ENCODE results near the gene PREPL. TPM values are rescaled to one million over a fixed set of nuclear protein-coding genes. Genes with fewer than 3 reads are reported as not detected.

The PREPL gene
- total and polyA plus RNA-seq, 2 donors (not counting 1 experiment from before 2014, with no cell fraction given), result 5.5 to 34.0 TPM

- intact Hi-C loops (cut with micrococcal nuclease), result no loop called here
- Histone ChIP-seq H3K9me3 (ENCODE audit: control extremely low read depth in 1 of 3, control insufficient read depth in 2 of 3, insufficient read depth in 1 of 3, low read length in 2 of 3) (no peaks in the 10 kb centered on the region), H3K27me3 (replicated peaks in 1 of 4; ENCODE audit: control extremely low read depth in 1 of 4, control insufficient read depth in 3 of 4, insufficient read depth in 4 of 4, low read length in 3 of 4) (no peaks in the 10 kb centered on the region), H2AFZ (ENCODE audit: insufficient read depth, low read depth, low read length, poor library complexity, severe bottlenecking) (no peak overlapping the region), H3K36me3 (replicated peaks in 1 of 2; ENCODE audit: control extremely low read depth in 1 of 2, control insufficient read depth in 1 of 2, extremely low read depth in 1 of 2, insufficient read depth in 2 of 2, low read length in 1 of 2) (no peaks in the 10 kb centered on the region), H4K20me1 (ENCODE audit: control insufficient read depth, insufficient read depth, low read length, poor library complexity, severe bottlenecking) (peaks cover 15% of the 10 kb centered on the region), H3K27ac (ENCODE audit: low read length in 2 of 2) (no peak overlapping the region), H3K79me2 (ENCODE audit: control insufficient read depth, insufficient read depth, low read length) (peaks cover 30% of the 10 kb centered on the region), H3K4me2 (replicated peaks; ENCODE audit: low read depth, low read length, poor library complexity, severe bottlenecking) (no peak overlapping the region), H3K4me3 (ENCODE audit: control extremely low read depth in 1 of 5, extremely low read depth in 1 of 5, insufficient read depth in 1 of 5, low read depth in 2 of 5, low read length in 4 of 5) (no peak overlapping the region), H3K4me1 (ENCODE audit: control insufficient read depth in 2 of 2, insufficient read depth in 2 of 2, low read length in 2 of 2) (no peaks in the 10 kb centered on the region), H3K9ac (ENCODE audit: low read length) (no peak overlapping the region)
- Mint-ChIP-seq H3K4me3 (no peak overlapping the region), H3K27me3 (no peaks in the 10 kb centered on the region), H3K9me3 (ENCODE audit: insufficient read depth) (no peaks in the 10 kb centered on the region), H3K4me1 (peaks cover 7% of the 10 kb centered on the region), H3K27ac (no peak overlapping the region)
- 100% methylated on average over 1 of the region's 2 CpGs for WGBS (ENCODE audit: insufficient coverage)
- ChIA-PET CTCF (interaction anchor here (1.2 to 1.5 kb wide), 2 partner anchors 10 to 13 kb away, joined by 3 read pairs; partner anchors contain the start of genes CAMKMT and PREPL), POLR2A (no interaction called here)
- TF ChIP-seq EZH2 (IDR thresholded peaks at IDR 0.05; ENCODE audit: borderline replicate concordance, insufficient read depth, low read depth, low read length, poor library complexity, severe bottlenecking) (no peak), CTCF (IDR thresholded peaks at IDR 0.05) (no peak)
- DNase-seq (no peak), ATAC-seq (ENCODE audit: low read depth) (no peak)
Measured at GRCh38 chr2:44351676-44352075, 9.6 kb downstream of the PREPL start.

GRCh38 chr2:44351088-44351487, 10.2 kb downstream of the PREPL start:
- TF ChIP-seq EZH2 (IDR thresholded peaks at IDR 0.05; ENCODE audit: borderline replicate concordance, insufficient read depth, low read depth, low read length, poor library complexity, severe bottlenecking), result no peak
- no peak for TF ChIP-seq CTCF (IDR thresholded peaks at IDR 0.05)
- Mint-ChIP-seq H3K4me1 (peaks cover 7% of the 10 kb centered on the region), H3K27me3 (no peaks in the 10 kb centered on the region), H3K27ac (no peak overlapping the region), H3K4me3 (no peak overlapping the region), H3K9me3 (ENCODE audit: insufficient read depth) (no peaks in the 10 kb centered on the region)
- DNase-seq, result no peak
- POLR2A ChIA-PET, result no interaction called here
- H2AFZ ChIP-seq (ENCODE audit: insufficient read depth, low read depth, low read length, poor library complexity, severe bottlenecking), result no peak overlapping the region
- no peak overlapping the region for H3K27ac ChIP-seq (ENCODE audit: low read length in 2 of 2)
- H4K20me1 ChIP-seq (ENCODE audit: control insufficient read depth, insufficient read depth, low read length, poor library complexity, severe bottlenecking), result peaks cover 15% of the 10 kb centered on the region
- CTCF ChIA-PET, result interaction anchor here (1.2 to 1.5 kb wide), 2 partner anchors 10 to 12 kb away, joined by 3 read pairs; partner anchors contain the start of genes CAMKMT and PREPL
- H3K4me2 ChIP-seq (replicated peaks; ENCODE audit: low read depth, low read length, poor library complexity, severe bottlenecking), result no peak overlapping the region
- H3K27me3 ChIP-seq (replicated peaks in 1 of 4; ENCODE audit: control extremely low read depth in 1 of 4, control insufficient read depth in 3 of 4, insufficient read depth in 4 of 4, low read length in 3 of 4), result no peaks in the 10 kb centered on the region
- H3K79me2 ChIP-seq (ENCODE audit: control insufficient read depth, insufficient read depth, low read length), result peaks cover 26% of the 10 kb centered on the region
- intact Hi-C loops (cut with micrococcal nuclease), result no loop called here
- no peaks in the 10 kb centered on the region for H3K36me3 ChIP-seq (replicated peaks in 1 of 2; ENCODE audit: control extremely low read depth in 1 of 2, control insufficient read depth in 1 of 2, extremely low read depth in 1 of 2, insufficient read depth in 2 of 2, low read length in 1 of 2)
- no peak overlapping the region for H3K4me3 ChIP-seq (ENCODE audit: control extremely low read depth in 1 of 5, extremely low read depth in 1 of 5, insufficient read depth in 1 of 5, low read depth in 2 of 5, low read length in 4 of 5)
- ATAC-seq (ENCODE audit: low read depth), result no peak
- no peak overlapping the region for H3K9ac ChIP-seq (ENCODE audit: low read length)
- WGBS (ENCODE audit: insufficient coverage), result 98% methylated on average over 4 of the region's 4 CpGs
- no peaks in the 10 kb centered on the region for H3K4me1 ChIP-seq (ENCODE audit: control insufficient read depth in 2 of 2, insufficient read depth in 2 of 2, low read length in 2 of 2)
- no peaks in the 10 kb centered on the region for H3K9me3 ChIP-seq (ENCODE audit: control extremely low read depth in 1 of 3, control insufficient read depth in 2 of 3, insufficient read depth in 1 of 3, low read length in 2 of 3)

Data from B cell (primary cell).